Measurements from ENCODE around the gene MARVELD2. TPM values are rescaled to one million over a fixed set of nuclear protein-coding genes. Genes with fewer than 3 reads are reported as not detected.
"Not testable (repeated sequence)": the region's sequence is repeated elsewhere in the genome, so short reads cannot be mapped to it uniquely, and the experiment has no call there.

MARVELD2 gene, protein sequence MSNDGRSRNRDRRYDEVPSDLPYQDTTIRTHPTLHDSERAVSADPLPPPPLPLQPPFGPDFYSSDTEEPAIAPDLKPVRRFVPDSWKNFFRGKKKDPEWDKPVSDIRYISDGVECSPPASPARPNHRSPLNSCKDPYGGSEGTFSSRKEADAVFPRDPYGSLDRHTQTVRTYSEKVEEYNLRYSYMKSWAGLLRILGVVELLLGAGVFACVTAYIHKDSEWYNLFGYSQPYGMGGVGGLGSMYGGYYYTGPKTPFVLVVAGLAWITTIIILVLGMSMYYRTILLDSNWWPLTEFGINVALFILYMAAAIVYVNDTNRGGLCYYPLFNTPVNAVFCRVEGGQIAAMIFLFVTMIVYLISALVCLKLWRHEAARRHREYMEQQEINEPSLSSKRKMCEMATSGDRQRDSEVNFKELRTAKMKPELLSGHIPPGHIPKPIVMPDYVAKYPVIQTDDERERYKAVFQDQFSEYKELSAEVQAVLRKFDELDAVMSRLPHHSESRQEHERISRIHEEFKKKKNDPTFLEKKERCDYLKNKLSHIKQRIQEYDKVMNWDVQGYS
- 1.1 and 2.5 TPM in 2 replicates for total RNA-seq (2014; rRNA removed; shearing (Covaris generic))

DNA sequence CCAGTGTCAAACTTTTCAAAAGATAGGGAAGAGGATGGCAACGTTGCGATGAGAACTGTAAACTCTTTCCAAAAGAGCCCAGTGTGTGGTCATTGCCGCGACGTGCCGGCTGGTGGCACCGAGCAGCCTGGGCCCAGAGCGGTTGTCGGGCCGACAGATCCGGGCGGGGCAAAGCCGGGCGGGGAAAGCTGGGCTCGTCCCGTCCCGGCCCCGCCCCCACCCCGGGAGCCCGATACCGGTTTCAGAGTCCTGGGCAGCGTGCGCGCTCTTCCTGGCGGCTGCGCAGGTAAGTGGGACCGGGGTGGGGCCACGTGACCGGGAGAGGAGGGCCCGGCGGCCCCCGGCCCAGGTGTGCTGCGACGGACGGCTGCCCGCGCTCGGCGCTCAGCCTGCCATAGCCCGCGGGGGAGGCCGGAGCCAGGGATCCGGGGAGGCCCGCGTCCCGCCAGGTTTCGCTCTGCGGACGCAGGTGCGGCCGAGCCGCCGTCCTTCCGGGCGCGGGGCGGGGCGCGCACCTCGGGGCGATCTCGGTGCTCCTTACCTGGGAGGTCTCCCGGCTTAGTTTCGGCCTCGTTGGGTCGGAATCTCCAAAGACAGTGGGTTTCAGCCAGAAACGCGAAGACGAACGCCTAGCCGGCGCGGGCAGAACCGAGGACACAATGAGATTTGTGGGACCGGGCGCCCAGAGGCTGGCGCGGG lies at the start of gene MARVELD2:
Gene MARVELD2 (plus strand): TSS at position 232 of the 699 bp plus-strand sequence. CDS start 4,270 bp downstream, outside the sequence.
- DNase-seq (ENCODE audit: low read depth): peak; percentile 64

DNA sequence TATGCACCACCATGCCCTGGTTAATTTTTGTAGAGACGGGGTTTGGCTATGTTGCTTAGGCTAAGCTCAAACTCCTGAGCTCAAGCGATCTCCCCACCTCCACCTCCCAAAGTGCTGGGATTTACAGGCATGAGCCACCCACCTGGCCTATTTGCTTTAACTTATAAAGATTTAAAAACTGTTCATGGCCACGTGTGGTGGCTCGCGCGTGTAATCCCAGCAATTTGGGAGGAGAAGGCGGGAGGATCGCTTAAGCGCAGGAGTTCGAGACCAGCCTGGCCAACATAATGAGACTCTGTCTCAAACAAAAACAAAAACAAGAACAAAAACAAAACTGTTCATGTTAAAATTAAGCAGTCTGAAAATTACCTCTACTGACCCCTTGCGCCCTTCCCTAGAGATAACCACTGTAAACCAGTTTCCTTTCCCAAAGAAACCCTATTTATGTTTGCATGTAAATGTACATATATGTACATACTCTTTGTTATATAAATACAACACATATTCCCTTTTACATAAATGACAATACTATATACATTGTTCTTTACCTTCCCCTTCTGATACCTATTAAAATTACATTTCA lies 47.1 kb upstream of the MARVELD2 start:
- peak; percentile 4 for DNase-seq (ENCODE audit: low read depth)

DNA sequence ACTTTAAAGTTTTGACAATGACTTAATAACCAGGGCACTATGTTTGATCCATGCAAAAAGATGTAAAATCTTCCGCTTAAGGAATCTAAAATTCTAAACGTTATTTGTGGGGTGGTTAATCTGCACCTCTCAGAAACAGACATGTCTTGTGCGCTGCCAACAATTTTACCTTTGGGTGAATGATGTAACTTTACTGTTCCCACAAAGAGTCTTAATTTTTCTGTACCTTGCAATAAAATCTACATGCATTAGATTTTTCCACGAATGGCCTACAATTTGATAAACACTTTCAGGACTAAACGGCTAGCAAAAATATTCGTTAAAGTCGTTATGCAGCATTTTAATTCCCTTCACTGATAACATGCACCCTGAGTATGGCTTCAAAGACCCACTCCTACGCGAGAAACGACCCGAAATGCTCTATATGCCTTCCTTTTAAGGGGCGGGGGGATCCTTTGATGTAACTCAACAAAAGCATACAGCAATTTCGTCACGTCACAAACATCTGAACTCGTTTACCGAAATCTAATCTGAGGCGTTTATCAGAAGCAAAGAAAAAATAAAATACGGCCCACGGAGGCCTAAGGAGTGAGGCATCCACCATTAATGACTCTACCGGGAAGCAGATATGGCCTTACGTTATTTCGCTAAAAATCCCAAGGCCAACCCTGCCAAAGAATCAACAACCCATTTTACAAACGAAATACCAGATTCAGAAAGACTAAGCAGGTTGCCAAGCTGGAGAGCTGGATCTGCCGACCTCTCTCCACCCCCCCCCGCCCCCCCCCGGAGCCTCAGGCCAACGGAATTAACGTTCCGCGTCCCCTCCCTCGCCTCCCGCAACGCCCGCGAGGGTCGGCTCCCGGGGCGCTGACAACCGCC lies 46.2 kb upstream of the MARVELD2 start:
- no peak for DNase-seq (ENCODE audit: low read depth)

DNA sequence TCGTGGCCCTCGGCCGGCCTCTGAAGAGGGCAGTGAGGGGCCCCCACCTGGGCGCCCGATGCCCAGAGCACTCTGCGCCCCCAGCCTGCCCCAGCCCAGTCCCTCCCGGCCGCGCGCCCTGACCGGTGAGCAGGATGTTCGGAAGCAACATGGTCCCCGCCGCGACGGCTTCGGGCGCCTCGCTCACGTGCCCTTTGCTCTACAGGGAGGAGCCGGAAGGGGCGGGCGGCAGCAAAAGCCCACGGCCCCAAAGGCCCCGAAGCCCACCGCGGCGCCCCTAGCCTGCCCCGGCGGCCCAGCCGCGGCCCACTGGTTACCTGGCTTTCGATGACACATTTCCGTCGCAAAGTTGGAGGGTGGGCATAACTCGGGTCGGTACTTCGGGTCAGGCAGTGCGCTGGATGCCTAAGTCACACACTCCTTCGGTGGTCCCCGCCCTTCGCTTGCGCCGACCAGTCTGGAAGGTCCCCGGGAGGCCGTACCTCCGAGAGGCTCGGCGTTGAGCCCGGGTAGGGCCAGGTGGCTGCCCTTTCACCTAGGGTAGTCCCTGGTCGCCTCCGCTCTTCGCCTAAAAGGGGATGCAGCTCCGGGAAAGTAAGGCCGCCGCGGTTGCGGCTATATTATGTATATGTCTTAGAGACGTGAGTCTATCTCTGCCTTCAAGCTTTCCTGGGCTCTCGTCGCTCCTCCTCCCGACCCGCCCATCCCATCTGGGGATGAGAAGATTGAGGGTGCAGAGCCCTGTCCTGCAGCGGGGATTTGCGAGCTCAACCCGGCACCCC lies 45.4 kb upstream of the MARVELD2 start, which contains the start of the genes AK6, RAD17 and TAF9:
Gene AK6 (minus strand): TSS at position 181 of the 782 bp plus-strand sequence. CDS start 30 bp downstream, at position 151.
Gene RAD17 (plus strand): TSS at position 479 of the 782 bp plus-strand sequence. CDS start 2,391 bp downstream, outside the sequence.
Gene TAF9 (minus strand): TSS at position 181 of the 782 bp plus-strand sequence. CDS start 3,783 bp downstream, outside the sequence.
- peak; percentile 86 for DNase-seq (ENCODE audit: low read depth)

DNA sequence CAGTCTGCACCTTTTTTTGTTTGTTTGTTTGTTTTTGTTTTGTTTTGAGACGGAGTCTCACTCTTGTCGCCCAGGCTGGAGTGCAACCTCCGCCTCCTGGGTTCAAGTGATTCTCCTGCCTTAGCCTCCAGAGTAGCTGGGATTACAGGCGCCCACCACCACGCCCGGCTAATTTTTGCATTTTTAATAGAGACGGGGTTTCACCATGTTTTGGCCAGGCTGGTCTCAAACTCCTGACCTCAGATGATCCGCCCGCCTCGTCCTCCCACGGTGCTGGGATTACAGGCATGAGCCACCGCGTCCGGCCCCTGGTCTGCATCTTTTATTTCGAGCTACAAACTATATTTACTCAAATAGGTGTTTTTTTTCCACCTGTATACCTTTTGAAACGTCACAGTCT lies 44.6 kb upstream of the MARVELD2 start:
- DNase-seq (ENCODE audit: low read depth): not testable (repeated sequence)

DNA sequence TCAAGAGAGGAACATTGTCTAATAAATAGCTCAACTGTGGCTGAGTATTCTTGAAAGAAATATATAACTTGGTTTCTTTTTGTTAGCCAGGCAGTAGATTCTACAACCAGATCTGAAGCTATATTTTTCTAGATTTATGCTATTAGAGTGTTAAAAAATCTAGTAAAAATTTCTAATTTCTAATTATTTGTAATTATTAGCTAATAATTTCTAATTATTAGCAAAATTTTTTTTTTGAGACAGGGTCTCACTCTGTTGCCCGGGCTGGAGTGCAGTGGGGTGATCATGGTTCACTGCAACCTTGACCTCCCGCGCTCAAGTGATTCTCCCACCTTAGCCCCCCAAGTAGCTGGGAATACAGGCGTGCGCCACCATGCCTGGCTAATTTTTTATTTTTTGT lies 42.5 kb upstream of the MARVELD2 start:
- DNase-seq (ENCODE audit: low read depth): no peak

DNA sequence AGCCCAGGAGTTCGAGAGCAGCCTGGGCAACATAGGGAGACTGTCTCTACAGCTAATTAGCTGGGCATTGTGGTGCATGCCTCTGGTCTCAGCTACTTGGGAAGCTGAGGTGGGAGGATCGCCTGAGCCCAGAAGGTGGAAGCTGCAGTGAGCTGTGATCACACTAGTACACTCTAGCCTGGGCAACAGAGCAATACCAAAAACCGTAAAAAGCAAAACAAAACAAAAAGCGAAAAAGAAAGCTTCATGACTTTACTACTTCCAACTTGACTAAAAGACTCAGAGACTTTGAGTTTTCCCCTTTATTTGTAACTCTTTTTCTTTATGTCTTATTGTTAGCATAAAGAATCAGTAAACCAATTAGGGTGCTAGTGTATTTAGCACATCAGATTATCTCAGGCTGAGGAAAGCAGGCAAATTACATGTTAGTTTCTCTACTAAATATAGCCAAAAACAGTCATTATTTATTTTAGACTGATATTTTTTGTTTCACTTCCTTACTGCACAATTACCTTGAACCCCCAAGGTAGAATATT lies 39.9 kb upstream of the MARVELD2 start:
- no peak for DNase-seq (ENCODE audit: low read depth)

DNA sequence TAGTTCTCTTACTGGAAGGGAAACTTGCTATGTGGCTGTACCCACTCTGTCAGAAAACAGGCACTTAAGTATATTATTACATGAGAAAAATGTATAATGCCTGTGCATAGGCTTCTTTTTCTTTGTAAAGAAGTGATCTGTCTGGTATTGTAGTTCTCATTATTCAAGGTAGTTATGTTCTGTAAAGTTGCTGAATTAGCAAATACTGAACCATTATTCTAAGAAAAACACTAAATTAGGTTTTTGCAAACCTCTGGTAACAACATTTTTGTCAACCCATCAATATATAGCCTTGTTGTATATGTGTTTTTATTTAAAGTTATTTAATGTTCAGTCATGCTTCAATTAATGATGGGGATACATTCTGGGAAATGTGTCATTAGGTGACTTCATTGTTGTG lies 36.5 kb upstream of the MARVELD2 start:
- no peak for DNase-seq (ENCODE audit: low read depth)

DNA sequence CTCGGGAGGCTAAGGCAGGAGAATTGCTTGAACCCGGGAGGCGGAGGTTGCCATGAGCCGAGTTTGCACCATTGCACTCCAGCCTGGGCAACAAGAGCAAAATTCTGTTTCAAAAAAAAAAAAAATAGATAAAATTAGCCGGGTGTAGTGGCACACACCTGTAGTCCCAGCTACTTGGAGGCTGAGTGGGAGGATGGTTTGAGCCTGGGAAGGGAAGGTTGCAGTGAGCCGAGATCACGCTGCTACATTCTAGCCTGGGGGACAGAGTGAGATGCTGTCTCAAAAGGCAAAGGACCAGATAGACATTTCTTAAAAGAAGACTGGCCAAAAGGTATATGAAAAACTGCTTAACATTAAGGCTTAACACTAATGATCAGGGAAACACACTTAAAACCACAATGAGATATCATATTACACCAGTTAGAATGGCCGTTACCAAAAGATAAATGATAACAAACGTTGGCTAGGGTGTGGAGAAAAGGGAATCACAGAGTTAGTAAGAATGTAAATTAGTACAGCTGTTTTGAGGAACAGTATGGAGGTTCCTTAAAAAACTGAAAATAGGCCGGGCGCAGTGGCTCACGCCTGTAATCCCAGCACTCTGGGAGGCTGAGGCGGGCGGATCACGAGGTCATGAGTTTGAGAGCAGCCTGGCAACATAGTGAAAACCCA lies 10.1 kb upstream of the MARVELD2 start:
- DNase-seq (ENCODE audit: low read depth): no peak

DNA sequence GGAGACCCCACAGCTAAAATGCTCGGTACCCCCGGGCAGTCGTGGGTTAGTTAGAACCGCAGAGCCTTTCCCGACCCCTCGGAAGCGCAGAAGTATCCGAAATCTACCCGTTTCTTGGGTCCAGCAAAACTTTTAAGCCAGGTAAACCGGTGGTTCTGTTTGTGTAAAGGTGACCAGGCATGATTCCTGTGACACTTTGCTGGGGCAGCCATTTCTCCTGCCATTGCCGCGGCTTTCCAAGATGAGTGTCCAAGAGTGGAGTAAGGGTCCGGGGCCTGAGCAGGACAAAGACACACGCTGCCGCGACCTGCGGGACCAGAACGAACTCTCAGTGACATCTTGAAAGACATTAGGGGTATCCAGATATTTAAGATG lies 655 bp downstream of the MARVELD2 start:
- DNase-seq (ENCODE audit: low read depth): no peak

DNA sequence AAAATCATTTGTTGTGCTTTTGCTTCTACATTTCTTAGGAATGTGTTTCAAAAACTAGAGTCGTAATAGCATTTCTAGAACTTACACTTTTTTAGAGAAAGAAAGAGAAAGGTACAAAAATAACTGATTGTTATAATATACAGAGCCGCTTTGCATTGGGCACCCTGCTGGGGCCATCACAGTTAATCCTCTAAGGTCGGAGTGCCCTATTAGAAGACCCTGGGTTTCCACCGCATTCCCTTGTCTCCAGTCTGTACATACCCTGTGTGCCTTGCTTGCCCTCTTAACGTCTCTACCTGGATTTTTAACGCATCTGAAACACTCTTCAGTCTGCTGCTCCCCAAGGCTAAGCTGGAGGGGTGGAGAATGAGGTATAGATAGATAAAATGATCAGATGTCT lies 1.3 kb downstream of the MARVELD2 start:
- no peak for DNase-seq (ENCODE audit: low read depth)

DNA sequence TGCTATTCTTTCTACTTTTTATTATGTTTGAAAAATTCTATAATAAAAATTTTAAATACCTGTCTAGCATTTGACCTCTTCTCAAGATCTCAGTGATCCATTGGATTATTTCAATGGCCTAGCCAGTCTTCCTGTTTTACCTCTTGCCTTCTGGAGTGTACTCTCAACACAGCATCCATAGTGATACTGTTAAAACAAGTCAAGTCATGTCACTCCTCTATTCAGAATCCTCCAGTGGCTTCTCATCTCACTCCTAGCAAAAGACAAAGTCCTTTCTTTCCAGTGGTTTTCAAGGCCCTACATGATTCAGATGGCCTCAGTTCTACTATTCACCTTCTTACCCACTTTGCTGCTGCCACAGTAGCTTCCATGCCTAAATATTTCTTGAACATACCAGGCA lies 1.8 kb downstream of the MARVELD2 start:
- DNase-seq (ENCODE audit: low read depth): no peak

DNA sequence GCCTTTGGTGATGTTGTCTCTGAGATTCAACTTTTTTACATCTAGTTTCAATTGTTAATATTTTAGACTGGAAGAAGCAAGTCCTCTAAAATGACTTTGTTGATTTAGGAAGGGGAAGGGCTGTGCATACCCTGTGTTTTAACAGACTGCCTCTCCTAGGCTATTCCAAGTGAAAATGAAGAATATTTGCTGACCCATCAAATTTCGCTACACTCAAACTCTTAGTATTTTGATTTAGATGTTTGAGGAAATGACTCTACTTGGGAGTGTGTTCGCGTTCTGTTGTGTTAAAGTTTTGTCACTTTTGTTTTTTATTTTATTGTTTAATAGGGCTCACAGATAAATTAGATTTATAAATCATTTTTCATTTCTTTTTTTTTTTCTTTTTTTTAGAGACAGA lies 3.6 kb downstream of the MARVELD2 start:
- no peak for DNase-seq (ENCODE audit: low read depth)

DNA sequence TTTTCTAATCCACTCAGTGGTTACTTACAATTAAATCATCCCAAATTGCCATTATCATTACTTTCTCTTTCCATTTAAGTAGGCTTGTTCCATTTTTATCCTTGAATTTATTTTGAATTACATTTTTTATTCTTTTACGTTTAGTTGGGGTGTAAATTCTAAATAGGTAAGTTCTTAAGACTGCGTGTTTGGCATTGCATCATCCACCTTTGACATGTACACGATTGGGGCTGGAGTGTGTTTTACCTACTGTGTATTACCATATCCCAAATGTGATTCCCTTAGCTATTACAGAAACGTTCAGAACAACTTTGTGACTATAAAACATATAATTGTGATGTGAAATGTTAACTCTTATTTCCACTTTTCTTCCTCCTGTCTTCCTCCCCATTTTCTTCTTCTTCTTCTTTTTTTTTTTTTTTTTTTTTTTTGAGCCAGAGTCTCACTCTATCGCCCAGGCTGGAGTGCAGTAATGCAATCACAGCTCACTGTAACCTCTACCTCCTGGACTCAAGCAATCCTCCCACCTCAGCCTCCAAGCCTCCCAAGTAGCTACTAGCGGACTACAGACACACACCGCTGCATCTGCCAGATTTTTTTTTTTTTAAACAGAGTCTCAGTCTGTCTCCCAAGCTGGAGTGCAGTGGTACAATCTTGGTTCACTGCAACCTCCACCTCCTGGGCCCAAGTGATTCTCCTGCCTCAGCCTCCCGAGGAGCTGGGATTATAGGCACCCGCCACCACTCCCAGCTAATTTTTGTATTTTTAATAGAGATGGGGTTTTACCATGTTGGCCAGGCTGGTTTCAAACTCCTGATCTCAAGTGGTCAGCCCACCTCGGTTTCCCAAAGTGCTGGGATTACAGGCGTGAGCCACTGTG lies 16.7 kb downstream of the MARVELD2 start:
- DNase-seq (ENCODE audit: low read depth): no peak

DNA sequence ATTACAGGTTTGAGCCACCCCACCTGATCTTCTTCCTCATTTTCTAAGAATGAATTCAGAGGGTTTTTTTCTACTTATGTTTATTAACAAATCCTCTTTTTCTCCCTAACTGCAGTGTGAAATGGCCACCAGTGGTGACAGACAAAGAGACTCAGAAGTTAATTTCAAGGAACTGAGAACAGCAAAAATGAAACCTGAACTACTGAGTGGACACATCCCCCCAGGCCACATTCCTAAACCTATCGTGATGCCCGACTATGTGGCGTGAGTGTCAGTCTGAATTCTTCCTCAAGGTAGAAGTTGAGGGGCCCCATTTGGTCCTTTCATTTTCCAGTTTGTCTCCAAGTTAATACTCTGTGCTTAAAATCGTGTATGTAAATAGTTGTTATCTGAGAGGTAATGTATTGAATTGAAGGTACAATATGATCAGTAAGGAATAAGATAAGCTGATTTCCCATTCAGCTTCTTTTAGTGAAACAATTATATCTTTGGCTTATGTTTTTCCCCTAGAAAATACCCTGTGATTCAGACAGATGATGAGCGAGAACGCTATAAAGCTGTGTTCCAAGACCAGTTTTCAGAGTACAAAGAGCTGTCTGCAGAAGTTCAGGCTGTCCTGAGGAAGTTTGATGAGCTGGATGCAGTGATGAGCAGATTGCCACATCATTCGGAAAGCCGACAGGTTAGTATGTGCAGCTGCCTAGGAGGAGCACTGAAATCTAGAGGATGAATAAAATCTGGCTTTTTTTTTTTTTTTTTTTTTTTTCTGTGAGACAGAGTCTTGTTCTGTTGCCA lies 17.7 kb downstream of the MARVELD2 start:
- DNase-seq (ENCODE audit: low read depth): peak; percentile 23

DNA sequence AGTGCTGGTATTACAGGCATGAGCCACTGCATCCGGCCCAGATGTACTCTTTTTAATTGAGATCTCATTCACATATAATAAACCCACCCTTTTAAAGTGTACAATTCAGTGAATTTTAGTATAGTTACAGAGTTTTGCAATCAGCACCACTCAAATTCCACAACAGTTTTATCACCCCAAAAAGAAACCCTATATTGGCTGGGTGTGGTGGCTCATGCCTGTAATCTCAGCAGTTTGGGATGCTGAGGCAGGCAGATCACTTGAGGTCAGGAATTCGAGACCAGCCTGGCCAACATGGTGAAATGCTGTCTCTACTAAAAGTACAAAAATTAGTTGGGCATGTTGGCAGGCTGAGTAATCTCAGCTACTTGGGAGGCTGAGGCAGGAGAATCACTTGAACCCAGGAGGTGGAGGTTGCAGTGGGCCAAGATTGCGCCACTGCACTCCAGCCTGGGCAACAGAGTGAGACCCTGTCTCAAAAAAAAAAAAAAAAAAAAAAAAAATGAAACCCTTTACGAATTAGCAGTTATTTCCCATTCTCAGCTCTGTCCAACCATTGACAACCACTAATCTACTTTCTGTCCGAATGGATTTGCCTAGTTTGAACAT lies 20.5 kb downstream of the MARVELD2 start:
- DNase-seq (ENCODE audit: low read depth): not testable (repeated sequence)

DNA sequence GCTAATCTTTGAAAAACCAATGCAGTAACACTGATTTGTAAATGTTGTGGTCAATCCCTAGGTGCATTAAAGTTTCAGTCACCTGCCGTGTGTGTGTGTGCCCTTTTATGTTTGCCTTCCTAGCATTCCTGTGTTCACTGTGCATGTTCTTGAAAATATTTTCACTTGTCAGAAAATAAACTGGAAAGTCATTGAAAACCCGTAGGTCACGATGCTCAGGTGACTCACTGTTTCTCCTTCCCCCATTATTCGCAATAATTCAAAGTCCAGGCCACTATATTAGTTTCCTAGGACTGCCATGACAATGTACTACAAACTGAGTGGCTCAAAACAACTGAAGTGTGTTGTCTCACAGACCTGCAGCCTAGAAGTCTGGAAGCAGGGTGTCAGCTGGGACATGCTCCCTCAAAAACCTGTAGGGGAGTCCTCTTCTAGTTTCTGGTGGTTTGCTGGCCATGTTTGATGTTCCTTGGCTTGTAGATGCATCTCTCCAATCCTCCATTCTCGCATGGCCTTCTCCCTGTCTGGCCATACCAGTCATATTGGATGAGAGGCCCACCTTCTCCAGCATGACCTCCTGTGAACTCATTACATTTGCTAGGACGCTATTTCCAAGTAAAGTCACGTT lies 29.3 kb downstream of the MARVELD2 start:
- no peak for DNase-seq (ENCODE audit: low read depth)
